Measurements from ENCODE around the gene MACROD2. TPM values are rescaled to one million over a fixed set of nuclear protein-coding genes. Genes with fewer than 3 reads are reported as not detected.
A peak's percentile ranks its signal among the peaks of the same experiment; 100 is the strongest.
"Not testable (repeated sequence)": the region's sequence is repeated elsewhere in the genome, so short reads cannot be mapped to it uniquely, and the experiment has no call there.

The MACROD2 gene
- total RNA-seq, 1 experiment from 2014 or later = 1.3 TPM

GRCh38 chr20:16011056-16011455 is 2015.7 kb downstream of the MACROD2 start:
- in situ Hi-C loops (cut with HindIII; ENCODE audit: low pct_unique_long_range_greater_than_20kb, low sequenced_read_pairs) = no loop called here
- no peak for DNase-seq (ENCODE audit: low read depth, low spot score)

- in situ Hi-C loops (cut with HindIII; ENCODE audit: low pct_unique_long_range_greater_than_20kb, low sequenced_read_pairs) = no loop called here
- DNase-seq (ENCODE audit: low read depth, low spot score) = no peak
Observed at GRCh38 chr20:16011519-16011918, 2016.2 kb downstream of the MACROD2 start.

GRCh38 chr20:16012934-16013333 is 2017.6 kb downstream of the MACROD2 start:
- in situ Hi-C loops (cut with HindIII; ENCODE audit: low pct_unique_long_range_greater_than_20kb, low sequenced_read_pairs); DNase-seq (ENCODE audit: low read depth, low spot score): not testable (repeated sequence)

- DNase-seq (ENCODE audit: low read depth, low spot score) = no peak
Observed at GRCh38 chr20:16013631-16014030, 2018.3 kb downstream of the MACROD2 start.

GRCh38 chr20:16014436-16014835 is 2019.1 kb downstream of the MACROD2 start:
- in situ Hi-C loops (cut with HindIII; ENCODE audit: low pct_unique_long_range_greater_than_20kb, low sequenced_read_pairs) = no loop called here
- no peak for DNase-seq (ENCODE audit: low read depth, low spot score)

More at GRCh38 chr20:16013631-16014030, 2018.3 kb downstream of the MACROD2 start:
- in situ Hi-C loops (cut with HindIII; ENCODE audit: low pct_unique_long_range_greater_than_20kb, low sequenced_read_pairs) = no loop called here

- in situ Hi-C loops (cut with HindIII; ENCODE audit: low pct_unique_long_range_greater_than_20kb, low sequenced_read_pairs) = no loop called here
- DNase-seq (ENCODE audit: low read depth, low spot score) = peak; percentile 10
Observed at GRCh38 chr20:16017656-16018055, 2022.3 kb downstream of the MACROD2 start.

- in situ Hi-C loops (cut with HindIII; ENCODE audit: low pct_unique_long_range_greater_than_20kb, low sequenced_read_pairs) = no loop called here
- DNase-seq (ENCODE audit: low read depth, low spot score) = no peak
Observed at GRCh38 chr20:16018881-16019280, 2023.6 kb downstream of the MACROD2 start.

GRCh38 chr20:16020971-16021370 is 2025.7 kb downstream of the MACROD2 start:
- in situ Hi-C loops (cut with HindIII; ENCODE audit: low pct_unique_long_range_greater_than_20kb, low sequenced_read_pairs) = no loop called here
- DNase-seq (ENCODE audit: low read depth, low spot score) = peak; percentile 38

GRCh38 chr20:16025084-16025483 is 2029.8 kb downstream of the MACROD2 start:
- DNase-seq (ENCODE audit: low read depth, low spot score) = no peak
- in situ Hi-C loops (cut with HindIII; ENCODE audit: low pct_unique_long_range_greater_than_20kb, low sequenced_read_pairs) = no loop called here

- no peak for DNase-seq (ENCODE audit: low read depth, low spot score)
- in situ Hi-C loops (cut with HindIII; ENCODE audit: low pct_unique_long_range_greater_than_20kb, low sequenced_read_pairs) = no loop called here
Observed at GRCh38 chr20:16027686-16028085, 2032.4 kb downstream of the MACROD2 start.

GRCh38 chr20:16028923-16029322 is 2033.6 kb downstream of the MACROD2 start:
- no peak for DNase-seq (ENCODE audit: low read depth, low spot score)
- in situ Hi-C loops (cut with HindIII; ENCODE audit: low pct_unique_long_range_greater_than_20kb, low sequenced_read_pairs) = no loop called here

GRCh38 chr20:16030253-16030652 is 2034.9 kb downstream of the MACROD2 start:
- in situ Hi-C loops (cut with HindIII; ENCODE audit: low pct_unique_long_range_greater_than_20kb, low sequenced_read_pairs) = no loop called here
- DNase-seq (ENCODE audit: low read depth, low spot score) = no peak

- no peak for DNase-seq (ENCODE audit: low read depth, low spot score)
- in situ Hi-C loops (cut with HindIII; ENCODE audit: low pct_unique_long_range_greater_than_20kb, low sequenced_read_pairs) = no loop called here
Observed at GRCh38 chr20:16035576-16035975, 2040.3 kb downstream of the MACROD2 start.

- DNase-seq (ENCODE audit: low read depth, low spot score) = no peak
- in situ Hi-C loops (cut with HindIII; ENCODE audit: low pct_unique_long_range_greater_than_20kb, low sequenced_read_pairs) = no loop called here
Observed at GRCh38 chr20:16036331-16036730, 2041.0 kb downstream of the MACROD2 start.

- in situ Hi-C loops (cut with HindIII; ENCODE audit: low pct_unique_long_range_greater_than_20kb, low sequenced_read_pairs) = no loop called here
- no peak for DNase-seq (ENCODE audit: low read depth, low spot score)
Observed at GRCh38 chr20:16040742-16041141, 2045.4 kb downstream of the MACROD2 start.

GRCh38 chr20:16042731-16043130 is 2047.4 kb downstream of the MACROD2 start:
- in situ Hi-C loops (cut with HindIII; ENCODE audit: low pct_unique_long_range_greater_than_20kb, low sequenced_read_pairs) = no loop called here
- DNase-seq (ENCODE audit: low read depth, low spot score) = no peak

GRCh38 chr20:16043931-16044330 is 2048.6 kb downstream of the MACROD2 start:
- in situ Hi-C loops (cut with HindIII; ENCODE audit: low pct_unique_long_range_greater_than_20kb, low sequenced_read_pairs) = no loop called here
- DNase-seq (ENCODE audit: low read depth, low spot score) = no peak

- in situ Hi-C loops (cut with HindIII; ENCODE audit: low pct_unique_long_range_greater_than_20kb, low sequenced_read_pairs) = no loop called here
- no peak for DNase-seq (ENCODE audit: low read depth, low spot score)
Observed at GRCh38 chr20:16048876-16049275, 2053.6 kb downstream of the MACROD2 start.

GRCh38 chr20:16049529-16050093 is 2054.3 kb downstream of the MACROD2 start:
- in situ Hi-C loops (cut with HindIII; ENCODE audit: low pct_unique_long_range_greater_than_20kb, low sequenced_read_pairs) = no loop called here

GRCh38 chr20:16050366-16050765 is 2055.1 kb downstream of the MACROD2 start:
- in situ Hi-C loops (cut with HindIII; ENCODE audit: low pct_unique_long_range_greater_than_20kb, low sequenced_read_pairs) = no loop called here

More at GRCh38 chr20:16049529-16050093, 2054.3 kb downstream of the MACROD2 start:
- no peak for DNase-seq (ENCODE audit: low read depth, low spot score)

More at GRCh38 chr20:16050366-16050765, 2055.1 kb downstream of the MACROD2 start:
- DNase-seq (ENCODE audit: low read depth, low spot score) = no peak
